Gastrocnemius medialis (tissue), 4 donors: ENCODE data around the gene ARHGAP30. TPM values are rescaled to one million over a fixed set of nuclear protein-coding genes. Genes with fewer than 3 reads are reported as not detected.

Source experiments
- ATAC-seq, 2 donors: fragments of 150-250 bp; one replicate each; pipeline ENCODE4 v1.9.1; 2016
- DNase-seq, 2 donors: peaks; one replicate each; pipeline ENCODE4 v3.0.0-alpha.2; 2019
- H3K27ac ChIP-seq, 4 donors: fragments of 200-600 bp; sonication (generic); 1 replicate in 1 of 4; 2 replicates in 3 of 4; pipeline ENCODE4 v1.5.1; 2016 to 2018; ENCODE audit warnings: mild to moderate bottlenecking in 2 of 4, moderate library complexity in 1 of 4
- H3K27me3 ChIP-seq, 3 donors: fragments of 200-600 bp; sonication (generic) in 2 of 3; 1 replicate in 1 of 3; 2 replicates in 2 of 3; pipeline versions ENCODE4 v1.5.1 to v1.6.0; 2016 to 2019; ENCODE audit warnings: mild to moderate bottlenecking in 1 of 3, moderate library complexity in 1 of 3
- H3K36me3 ChIP-seq, 2 donors: fragments of 200-600 bp; sonication (generic) in 1 of 2; one replicate each; pipeline ENCODE4 v1.5.1; 2017 to 2018
- H3K4me1 ChIP-seq, 2 donors: fragments of 200-600 bp; sonication (generic) in 1 of 2; one replicate each; pipeline ENCODE4 v1.5.1; 2016 to 2017; ENCODE audit warnings: mild to moderate bottlenecking in 2 of 2
- H3K4me3 ChIP-seq, 4 donors: fragments of 200-600 bp; sonication (generic) in 3 of 4; 1 replicate in 1 of 4; 2 replicates in 3 of 4; pipeline ENCODE4 v1.5.1; 2016 to 2019; ENCODE audit warnings: mild to moderate bottlenecking in 2 of 4
- H3K9me3 ChIP-seq, 3 donors: fragments of 200-600 bp; sonication (generic) in 2 of 3; 1 replicate in 1 of 3; 2 replicates in 2 of 3; pipeline ENCODE4 v1.5.1; 2016 to 2019
- CTCF ChIP-seq, 5 experiments: fragments of 450-650 bp in 3 of 5; fragments of 200-600 bp in 2 of 5; sonication (generic) in 2 of 5; IDR thresholded peaks in 4 of 5; conservative IDR thresholded peaks in 1 of 5; 1 replicate in 4 of 5; 2 replicates in 1 of 5; pipeline ENCODE4 v1.5.1; 2016 to 2019; ENCODE audit warnings: antibody characterized with exemption in 5 of 5, mild to moderate bottlenecking in 3 of 5, moderate library complexity in 3 of 5
- POLR2A ChIP-seq, 2 donors: fragments of 450-650 bp; IDR thresholded peaks; one replicate each; pipeline ENCODE4 v1.6.1; 2017; ENCODE audit warnings: antibody characterized with exemption in 2 of 2, mild to moderate bottlenecking in 2 of 2, moderate library complexity in 2 of 2
- in situ Hi-C, 4 donors: fragments of 200-750 bp; cut with MboI; loops; one replicate each; pipeline versions ENCODE4 v1.15.0 to v1.8.0; 2017; ENCODE audit warnings: low sequenced_read_pairs in 4 of 4
- intact Hi-C: fragments of 100-400 bp; cut with DNase I; formaldehyde crosslinking; loops from one replicate; pipeline ENCODE4 v1.15.1; 2023; ENCODE audit warnings: low total_unique reads
- total RNA-seq, 4 donors: library from RNA; depleted of rRNA; stranded (reverse); fragments of >200 nt; gene quantifications; one replicate each; pipeline versions ENCODE4 v1.1.0 to v1.2.3, GENCODE V29; 2016

ARHGAP30 gene
- total RNA-seq, 4 donors from 2014 or later: 0.61 to 1.6 (median 1.0) TPM

DNA sequence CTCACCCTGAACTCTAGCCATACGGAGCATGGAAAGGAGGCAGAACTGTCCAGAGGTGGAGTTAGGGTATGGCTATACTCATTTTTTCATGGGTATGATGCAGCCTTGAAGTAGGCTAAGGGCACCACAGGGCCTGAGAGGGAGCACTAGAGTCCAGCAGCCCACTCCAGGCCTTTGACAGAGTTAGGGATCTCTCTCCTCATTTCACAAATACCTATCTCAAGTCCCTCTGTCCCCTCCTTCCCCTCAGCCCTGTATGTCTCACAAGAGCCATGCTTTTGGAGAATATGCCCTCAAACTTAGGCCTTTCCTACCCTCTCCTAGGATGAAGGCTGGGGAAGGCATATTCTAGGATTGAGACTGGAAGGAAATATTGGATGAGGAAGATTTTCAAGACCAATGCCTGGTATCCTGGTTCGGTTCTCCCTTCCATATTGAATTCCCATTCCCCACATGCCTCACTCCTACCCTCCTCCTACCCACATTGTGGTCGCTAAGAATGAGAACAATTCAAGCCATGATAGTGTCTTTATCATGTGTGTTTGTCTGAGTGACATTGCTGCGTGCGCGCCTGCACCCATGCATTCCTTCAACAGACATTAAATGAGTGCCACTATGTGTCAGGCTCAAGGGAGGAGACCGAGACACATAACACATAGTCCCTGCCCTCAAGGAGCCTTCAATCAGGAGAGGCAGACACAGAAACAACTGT, 22.3 kb upstream of the ARHGAP30 start:
- ATAC-seq: no peak
- no peak for TF ChIP-seq POLR2A (IDR thresholded peaks at IDR 0.05)
- Histone ChIP-seq H3K4me3 (no peak overlapping the region), H3K4me1 (peaks cover 0 to under 1% of the 10 kb centered on the region in 2 donors), H3K9me3 (no peaks in the 10 kb centered on the region), H3K36me3 (no peaks in the 10 kb centered on the region), H3K27ac (no peak overlapping the region), H3K27me3 (no peaks in the 10 kb centered on the region)
- DNase-seq: no peak
- in situ Hi-C loops: loop anchor here in 2 of 4 donors (10.0 kb wide), 1 partner anchor 97 kb away; no protein-coding TSS in a partner anchor
- intact Hi-C loops: loop anchor here (10.0 kb wide), 1 partner anchor 257 kb away; no protein-coding TSS in a partner anchor

- ATAC-seq (no peak), DNase-seq (no peak)
- Histone ChIP-seq H3K27me3 (no peaks in the 10 kb centered on the region), H3K27ac (no peak overlapping the region), H3K9me3 (no peaks in the 10 kb centered on the region), H3K4me1 (no peaks in the 10 kb centered on the region), H3K4me3 (no peak overlapping the region), H3K36me3 (no peaks in the 10 kb centered on the region)
- TF ChIP-seq CTCF (IDR thresholded peaks at IDR 0.05 in 4 of 5, conservative IDR thresholded peaks at IDR 0.05 in 1 of 5): no peak
- no peak for TF ChIP-seq POLR2A (IDR thresholded peaks at IDR 0.05)
- intact Hi-C loops: loop anchor here (10.0 kb wide), 1 partner anchor 256 kb away; no protein-coding TSS in a partner anchor
- in situ Hi-C loops: loop anchor here in 2 of 4 donors (10.0 kb wide), 1 partner anchor 96 kb away; no protein-coding TSS in a partner anchor
Observed at GRCh38 chr1:161091093-161091492, 21.4 kb upstream of the ARHGAP30 start.

DNA sequence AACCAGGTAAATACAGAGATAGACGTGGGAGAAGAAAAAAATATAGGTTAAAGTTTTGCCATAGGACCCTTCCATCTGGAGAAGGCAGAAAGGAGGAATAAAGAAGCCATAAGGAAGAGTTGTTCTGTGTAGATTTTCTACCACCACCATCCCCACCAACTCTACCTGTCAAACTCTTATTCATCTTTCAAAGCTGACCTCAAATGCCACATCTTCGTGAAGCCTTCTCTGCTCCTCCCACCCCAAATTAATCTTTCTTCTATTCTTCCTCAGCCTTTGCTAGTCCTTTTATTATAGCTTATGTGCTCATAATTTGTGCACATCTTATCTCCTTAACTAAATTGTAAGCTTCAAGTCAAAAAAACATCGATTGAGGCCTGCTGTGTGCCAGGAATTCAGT, 20.9 kb upstream of the ARHGAP30 start:
- H3K36me3 ChIP-seq: no peaks in the 10 kb centered on the region
- no peaks in the 10 kb centered on the region for H3K27me3 ChIP-seq
- no peaks in the 10 kb centered on the region for H3K4me1 ChIP-seq
- H3K9me3 ChIP-seq: no peaks in the 10 kb centered on the region
- H3K27ac ChIP-seq: no peak overlapping the region
- in situ Hi-C loops (loop anchor here in 2 of 4 donors (10.0 kb wide), 1 partner anchor 96 kb away; no protein-coding TSS in a partner anchor), intact Hi-C loops (loop anchor here (10.0 kb wide), 1 partner anchor 256 kb away; no protein-coding TSS in a partner anchor)
- no peak overlapping the region for H3K4me3 ChIP-seq
- DNase-seq (no peak), ATAC-seq (no peak)
- TF ChIP-seq CTCF (IDR thresholded peaks at IDR 0.05 in 4 of 5, conservative IDR thresholded peaks at IDR 0.05 in 1 of 5): no peak
- TF ChIP-seq POLR2A (IDR thresholded peaks at IDR 0.05): no peak

- TF ChIP-seq POLR2A (IDR thresholded peaks at IDR 0.05) (no peak), CTCF (IDR thresholded peaks at IDR 0.05 in 4 of 5, conservative IDR thresholded peaks at IDR 0.05 in 1 of 5) (no peak)
- DNase-seq: no peak
- H3K9me3 ChIP-seq: no peaks in the 10 kb centered on the region
- no peak overlapping the region for H3K27ac ChIP-seq
- in situ Hi-C loops (loop anchor here in 2 of 4 donors (10.0 kb wide), 1 partner anchor 95 kb away; no protein-coding TSS in a partner anchor), intact Hi-C loops (loop anchor here (10.0 kb wide), 1 partner anchor 255 kb away; no protein-coding TSS in a partner anchor)
- H3K27me3 ChIP-seq: no peaks in the 10 kb centered on the region
- no peaks in the 10 kb centered on the region for H3K36me3 ChIP-seq
- H3K4me3 ChIP-seq: no peak overlapping the region
- no peak for ATAC-seq
- no peaks in the 10 kb centered on the region for H3K4me1 ChIP-seq
Observed at GRCh38 chr1:161089938-161090337, 20.2 kb upstream of the ARHGAP30 start.

GRCh38 chr1:161089251-161089924, 19.7 kb upstream of the ARHGAP30 start, which contains the start of gene NECTIN4:
TSS of gene NECTIN4 (minus strand) at chr1:161089558. CDS start at chr1:161089296, 262 bp downstream.
- H3K9me3 ChIP-seq: no peaks in the 10 kb centered on the region
- no peaks in the 10 kb centered on the region for H3K36me3 ChIP-seq
- no peak for DNase-seq
- in situ Hi-C loops: no loop called here
- H3K4me1 ChIP-seq: no peaks in the 10 kb centered on the region
- no peak within 1 kb of the TSS for H3K27ac ChIP-seq
- H3K4me3 ChIP-seq: no peak within 1 kb of the TSS
- intact Hi-C loops: no loop called here
- TF ChIP-seq POLR2A (IDR thresholded peaks at IDR 0.05): no peak
- no peak for TF ChIP-seq CTCF (IDR thresholded peaks at IDR 0.05 in 4 of 5, conservative IDR thresholded peaks at IDR 0.05 in 1 of 5)
- H3K27me3 ChIP-seq: no peaks in the 10 kb centered on the region
- no peak for ATAC-seq
